Subcutaneous adipose tissue (tissue), 4 donors: ENCODE measurements around the gene MAPK8IP2. TPM values are rescaled to one million over a fixed set of nuclear protein-coding genes. Genes with fewer than 3 reads are reported as not detected.

Experiments used
- total RNA-seq, 4 donors: library from RNA; depleted of rRNA; stranded (reverse); fragments of >200 nt; gene quantifications; one replicate each; pipeline ENCODE4 v1.1.0, GENCODE V29; 2016
- TF ChIP-seq, protein P1 (sequence below): fragments of 450-650 bp; IDR thresholded peaks from one replicate; pipeline ENCODE4 v1.5.1; 2016; ENCODE audit warnings: low read depth, mild to moderate bottlenecking, control low read depth, antibody characterized with exemption, moderate library complexity

MAPK8IP2 gene
- total RNA-seq = 1 to 10 TPM in 1 of 4 donors, under 1 TPM in 2, not detected in 1; 0.19 to 1.1 (median 0.51) TPM

DNA sequence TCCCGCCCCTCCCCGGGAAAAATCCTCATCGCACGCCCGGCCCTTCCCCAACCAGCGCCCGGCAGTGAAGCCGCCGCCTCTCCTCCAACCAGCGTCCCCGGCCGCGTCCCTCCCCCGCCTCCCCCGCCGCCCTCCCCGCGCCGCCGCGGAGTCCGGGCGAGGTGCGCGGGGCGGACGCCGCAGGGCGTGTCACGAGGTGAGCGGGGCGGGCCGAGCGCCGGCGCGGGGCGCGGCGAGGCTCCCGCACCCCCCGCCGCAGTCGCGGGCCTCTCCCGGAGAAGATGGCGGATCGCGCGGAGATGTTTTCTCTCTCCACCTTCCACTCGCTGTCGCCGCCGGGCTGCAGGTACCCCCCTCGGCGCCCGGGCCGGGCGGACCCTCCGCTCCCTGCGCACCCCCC is at the start of gene MAPK8IP2:
TSS of gene MAPK8IP2 (plus strand) at position 256 of the 400 bp plus-strand sequence. CDS start at position 282, 26 bp downstream.
- TF ChIP-seq, protein P1, sequence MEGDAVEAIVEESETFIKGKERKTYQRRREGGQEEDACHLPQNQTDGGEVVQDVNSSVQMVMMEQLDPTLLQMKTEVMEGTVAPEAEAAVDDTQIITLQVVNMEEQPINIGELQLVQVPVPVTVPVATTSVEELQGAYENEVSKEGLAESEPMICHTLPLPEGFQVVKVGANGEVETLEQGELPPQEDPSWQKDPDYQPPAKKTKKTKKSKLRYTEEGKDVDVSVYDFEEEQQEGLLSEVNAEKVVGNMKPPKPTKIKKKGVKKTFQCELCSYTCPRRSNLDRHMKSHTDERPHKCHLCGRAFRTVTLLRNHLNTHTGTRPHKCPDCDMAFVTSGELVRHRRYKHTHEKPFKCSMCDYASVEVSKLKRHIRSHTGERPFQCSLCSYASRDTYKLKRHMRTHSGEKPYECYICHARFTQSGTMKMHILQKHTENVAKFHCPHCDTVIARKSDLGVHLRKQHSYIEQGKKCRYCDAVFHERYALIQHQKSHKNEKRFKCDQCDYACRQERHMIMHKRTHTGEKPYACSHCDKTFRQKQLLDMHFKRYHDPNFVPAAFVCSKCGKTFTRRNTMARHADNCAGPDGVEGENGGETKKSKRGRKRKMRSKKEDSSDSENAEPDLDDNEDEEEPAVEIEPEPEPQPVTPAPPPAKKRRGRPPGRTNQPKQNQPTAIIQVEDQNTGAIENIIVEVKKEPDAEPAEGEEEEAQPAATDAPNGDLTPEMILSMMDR = no peak

DNA sequence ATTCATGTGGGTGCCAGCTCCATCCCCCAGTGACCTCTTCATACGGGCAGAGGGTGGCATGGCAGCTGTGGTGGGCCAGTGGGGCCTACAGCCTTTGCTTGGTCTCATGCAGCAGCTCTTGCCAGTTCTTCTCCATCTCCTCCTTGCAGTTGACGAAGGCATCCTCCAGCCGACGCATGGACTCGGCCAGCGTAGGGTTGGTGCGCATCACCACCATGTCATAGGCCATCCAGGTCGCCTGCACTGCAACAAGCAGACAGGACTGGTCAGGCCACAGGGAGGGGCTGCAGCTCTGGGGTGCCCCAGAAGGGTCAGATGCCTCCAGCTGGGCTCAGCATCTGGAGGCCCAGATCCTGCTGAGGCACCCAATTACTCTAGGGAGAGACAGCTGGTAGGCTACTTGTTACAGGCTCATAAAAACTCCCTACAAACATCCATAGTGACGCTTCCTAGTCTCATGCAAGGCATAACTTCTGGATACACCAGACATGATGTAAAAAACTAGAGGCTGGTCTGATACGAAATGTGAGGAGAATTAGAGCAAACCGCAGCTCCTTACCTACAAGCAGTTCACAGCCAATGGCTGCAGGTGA is 49.3 kb upstream of the MAPK8IP2 start:
- TF ChIP-seq, protein P1 = no peak

DNA sequence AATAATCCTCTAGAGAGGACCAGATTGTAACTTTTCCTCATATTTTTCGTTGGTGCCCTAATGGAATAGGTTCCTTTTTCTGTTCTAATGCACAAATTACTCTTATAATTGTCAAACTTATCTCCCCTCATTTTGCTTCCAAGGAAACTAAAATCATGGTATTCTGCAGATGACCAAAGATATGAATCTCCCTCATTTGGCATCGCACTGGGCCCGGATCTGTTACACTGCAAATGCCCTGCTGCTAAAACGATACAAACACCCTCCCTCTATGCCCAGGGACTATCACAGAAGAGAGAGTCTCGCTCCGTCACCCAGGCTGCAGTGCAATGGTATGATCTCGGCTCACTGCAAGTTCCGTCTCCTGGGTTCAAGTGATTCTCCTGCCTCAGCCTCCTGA is 47.3 kb upstream of the MAPK8IP2 start:
- TF ChIP-seq, protein P1 = no peak

DNA sequence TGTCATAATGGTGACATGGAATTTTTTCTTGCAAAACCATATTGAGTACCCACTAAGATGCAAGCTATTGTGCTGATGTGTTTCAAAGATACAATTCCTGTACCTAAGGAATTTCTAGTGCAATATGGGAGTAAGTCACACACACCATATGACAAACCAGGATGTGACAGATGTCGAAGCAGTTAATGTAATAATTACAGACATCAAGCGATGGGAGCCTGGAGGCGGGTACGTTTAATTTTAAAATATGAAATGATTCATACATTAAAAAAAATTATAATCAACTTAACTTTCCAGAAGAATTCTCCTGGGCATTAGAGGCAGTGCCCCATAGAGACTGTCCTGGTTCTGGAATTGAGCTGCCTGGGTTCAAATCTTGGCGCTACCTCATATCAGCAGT is 43.9 kb upstream of the MAPK8IP2 start:
- TF ChIP-seq, protein P1 = no peak

DNA sequence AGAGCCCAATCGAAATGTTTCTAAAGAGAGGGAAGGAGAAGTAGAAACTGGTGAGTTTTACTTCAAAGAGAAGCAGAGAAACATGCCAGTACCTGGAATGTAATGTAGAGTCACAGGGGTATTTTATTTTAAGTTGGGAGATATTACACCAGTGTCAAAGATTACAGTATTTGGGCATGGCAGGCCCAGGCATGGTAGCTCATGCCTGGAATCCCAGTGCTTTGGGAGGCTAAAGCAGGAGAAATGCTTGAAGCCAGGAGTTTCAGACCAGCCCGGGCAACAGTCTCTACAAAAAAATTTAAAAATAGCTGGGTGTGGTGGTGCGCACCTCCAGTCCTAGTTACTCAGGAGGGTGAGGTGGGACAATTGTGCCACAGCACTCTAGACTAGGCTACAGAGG is 40.6 kb upstream of the MAPK8IP2 start:
- TF ChIP-seq, protein P1 = no peak

DNA sequence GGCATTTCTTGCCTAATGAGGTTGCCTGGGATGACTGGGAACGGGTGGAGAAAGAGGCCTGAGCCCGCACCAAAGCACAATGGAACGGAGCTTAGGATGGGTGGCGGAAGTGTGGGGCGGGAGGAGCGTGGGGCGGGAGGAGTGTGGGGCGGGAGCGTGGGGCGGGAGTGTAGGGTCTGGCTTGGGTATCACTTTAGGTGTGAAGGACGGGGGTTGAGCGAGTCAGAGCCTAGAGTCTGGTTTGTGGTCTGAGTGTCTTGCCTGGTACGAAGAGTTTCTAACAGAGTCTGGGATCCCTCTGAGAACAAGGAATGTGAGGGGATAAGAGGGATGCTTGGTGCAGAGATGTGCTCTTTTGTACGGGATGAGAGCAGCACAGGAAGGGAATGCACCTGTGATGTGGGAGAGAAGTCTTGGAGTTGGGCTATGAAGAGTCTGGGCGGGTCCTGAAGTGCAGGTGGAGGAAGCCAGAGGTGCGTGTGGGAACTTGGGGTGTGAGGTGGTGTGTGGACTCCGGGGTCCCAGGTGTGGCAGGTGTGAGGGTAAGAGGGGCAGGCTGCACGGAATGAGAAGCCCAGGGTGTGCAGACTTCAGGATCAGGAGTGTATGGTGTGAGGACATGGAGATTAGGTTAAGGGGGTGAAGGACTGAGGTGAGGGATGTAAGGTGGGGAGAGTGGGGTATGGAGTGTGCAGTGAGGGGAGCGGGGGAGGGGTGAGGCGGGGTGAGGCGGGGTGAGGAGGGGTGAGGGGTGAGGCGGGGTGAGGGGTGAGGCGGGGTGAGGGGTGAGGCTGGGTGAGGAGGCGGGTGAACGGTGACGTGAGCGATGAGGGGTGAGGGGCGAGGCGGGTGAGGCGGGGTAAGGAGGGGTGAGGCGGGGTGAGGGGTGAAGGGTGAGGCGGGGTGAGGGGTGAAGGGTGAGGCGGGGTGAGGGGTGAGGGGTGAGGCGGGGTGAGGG is 38.9 kb upstream of the MAPK8IP2 start:
- TF ChIP-seq, protein P1 = no peak
